Measurements from ENCODE around the gene CMBL.

Gene CMBL

GRCh38 chr5:10266137-10266536, 41.6 kb downstream of the CMBL start:
- Histone ChIP-seq H3K9ac (ENCODE audit: insufficient read length) (no peak overlapping the region), H3K4me3 (no peak overlapping the region), H3K36me3 (ENCODE audit: insufficient read depth, low read length) (peaks cover 53% of the 10 kb centered on the region), H3K9me3 (ENCODE audit: low read depth, low read length) (no peaks in the 10 kb centered on the region), H3K27ac (peak overlapping the region; percentile 42; the same call in 1 of the 2 replicates)
- TF ChIP-seq FOXP2 (optimal IDR thresholded peaks at IDR 0.05; ENCODE audit: control extremely low read depth, extremely low read length, insufficient read depth) (no peak), POLR2AphosphoS5 (IDR thresholded peaks at IDR 0.05; ENCODE audit: borderline replicate concordance, low read depth, low read length) (no peak), EZH2 (IDR thresholded peaks at IDR 0.05) (no peak)
- no peak for DNase-seq (ENCODE audit: low read depth, low spot score)

GRCh38 chr5:10265245-10266109, 42.2 kb downstream of the CMBL start:
- Histone ChIP-seq H3K27ac (peak overlapping the region; percentile 42; the same call in 1 of the 2 replicates), H3K9ac (ENCODE audit: insufficient read length) (no peak overlapping the region), H3K36me3 (ENCODE audit: insufficient read depth, low read length) (peaks cover 60% of the 10 kb centered on the region), H3K9me3 (ENCODE audit: low read depth, low read length) (no peaks in the 10 kb centered on the region), H3K4me3 (no peak overlapping the region)
- no peak for TF ChIP-seq FOXP2 (optimal IDR thresholded peaks at IDR 0.05; ENCODE audit: control extremely low read depth, extremely low read length, insufficient read depth)
- TF ChIP-seq POLR2AphosphoS5 (IDR thresholded peaks at IDR 0.05; ENCODE audit: borderline replicate concordance, low read depth, low read length) = no peak; the same call in 1 of the 2 replicates
- TF ChIP-seq EZH2 (IDR thresholded peaks at IDR 0.05) = no peak
- no peak for DNase-seq (ENCODE audit: low read depth, low spot score)

- TF ChIP-seq FOXP2 (optimal IDR thresholded peaks at IDR 0.05; ENCODE audit: control extremely low read depth, extremely low read length, insufficient read depth) (no peak), POLR2AphosphoS5 (IDR thresholded peaks at IDR 0.05; ENCODE audit: borderline replicate concordance, low read depth, low read length) (no peak), EZH2 (IDR thresholded peaks at IDR 0.05) (no peak)
- Histone ChIP-seq H3K9me3 (ENCODE audit: low read depth, low read length) (no peaks in the 10 kb centered on the region), H3K4me3 (no peak overlapping the region), H3K9ac (ENCODE audit: insufficient read length) (no peak overlapping the region), H3K36me3 (ENCODE audit: insufficient read depth, low read length) (peaks cover 69% of the 10 kb centered on the region), H3K27ac (no peak overlapping the region)
- no peak for DNase-seq (ENCODE audit: low read depth, low spot score)
These were observed 43.1 kb downstream of the CMBL start for GRCh38 chr5:10264604-10265003.

- no peak for DNase-seq (ENCODE audit: low read depth, low spot score)
- no peak overlapping the region for H3K4me3 ChIP-seq
- no peak overlapping the region for H3K9ac ChIP-seq (ENCODE audit: insufficient read length)
- TF ChIP-seq EZH2 (IDR thresholded peaks at IDR 0.05) (no peak), FOXP2 (optimal IDR thresholded peaks at IDR 0.05; ENCODE audit: control extremely low read depth, extremely low read length, insufficient read depth) (no peak), POLR2AphosphoS5 (IDR thresholded peaks at IDR 0.05; ENCODE audit: borderline replicate concordance, low read depth, low read length) (no peak)
- no peaks in the 10 kb centered on the region for H3K9me3 ChIP-seq (ENCODE audit: low read depth, low read length)
- no peak overlapping the region for H3K27ac ChIP-seq
- H3K36me3 ChIP-seq (ENCODE audit: insufficient read depth, low read length) = peaks cover 85% of the 10 kb centered on the region
These were observed 44.7 kb downstream of the CMBL start for GRCh38 chr5:10262995-10263394.

GRCh38 chr5:10262121-10262774, 45.5 kb downstream of the CMBL start:
- Histone ChIP-seq H3K36me3 (ENCODE audit: insufficient read depth, low read length) (peaks cover 92% of the 10 kb centered on the region), H3K9me3 (ENCODE audit: low read depth, low read length) (no peaks in the 10 kb centered on the region), H3K4me3 (no peak overlapping the region), H3K9ac (ENCODE audit: insufficient read length) (no peak overlapping the region), H3K27ac (no peak overlapping the region; the same call in 1 of the 2 replicates)
- DNase-seq (ENCODE audit: low read depth, low spot score) = no peak
- TF ChIP-seq EZH2 (IDR thresholded peaks at IDR 0.05) = no peak
- no peak for TF ChIP-seq FOXP2 (optimal IDR thresholded peaks at IDR 0.05; ENCODE audit: control extremely low read depth, extremely low read length, insufficient read depth)
- TF ChIP-seq POLR2AphosphoS5 (IDR thresholded peaks at IDR 0.05; ENCODE audit: borderline replicate concordance, low read depth, low read length) = no peak

GRCh38 chr5:10261065-10261464, 46.6 kb downstream of the CMBL start:
- no peaks in the 10 kb centered on the region for H3K9me3 ChIP-seq (ENCODE audit: low read depth, low read length)
- TF ChIP-seq POLR2AphosphoS5 (IDR thresholded peaks at IDR 0.05; ENCODE audit: borderline replicate concordance, low read depth, low read length) = no peak
- TF ChIP-seq FOXP2 (optimal IDR thresholded peaks at IDR 0.05; ENCODE audit: control extremely low read depth, extremely low read length, insufficient read depth) = no peak
- no peak for TF ChIP-seq EZH2 (IDR thresholded peaks at IDR 0.05)
- H3K9ac ChIP-seq (ENCODE audit: insufficient read length) = no peak overlapping the region
- no peak overlapping the region for H3K27ac ChIP-seq
- no peak overlapping the region for H3K4me3 ChIP-seq
- no peak for DNase-seq (ENCODE audit: low read depth, low spot score)
- H3K36me3 ChIP-seq (ENCODE audit: insufficient read depth, low read length) = peaks cover 100% of the 10 kb centered on the region

GRCh38 chr5:10259899-10260298, 47.8 kb downstream of the CMBL start:
- TF ChIP-seq EZH2 (IDR thresholded peaks at IDR 0.05) (no peak), POLR2AphosphoS5 (IDR thresholded peaks at IDR 0.05; ENCODE audit: borderline replicate concordance, low read depth, low read length) (no peak), FOXP2 (optimal IDR thresholded peaks at IDR 0.05; ENCODE audit: control extremely low read depth, extremely low read length, insufficient read depth) (no peak)
- H3K9me3 ChIP-seq (ENCODE audit: low read depth, low read length) = no peaks in the 10 kb centered on the region
- peaks cover 100% of the 10 kb centered on the region for H3K36me3 ChIP-seq (ENCODE audit: insufficient read depth, low read length)
- H3K4me3 ChIP-seq = no peak overlapping the region
- no peak for DNase-seq (ENCODE audit: low read depth, low spot score)
- H3K9ac ChIP-seq (ENCODE audit: insufficient read length) = no peak overlapping the region
- no peak overlapping the region for H3K27ac ChIP-seq

GRCh38 chr5:10257870-10258269, 49.8 kb downstream of the CMBL start:
- Histone ChIP-seq H3K4me3 (no peak overlapping the region), H3K9me3 (ENCODE audit: low read depth, low read length) (no peaks in the 10 kb centered on the region), H3K27ac (no peak overlapping the region), H3K36me3 (ENCODE audit: insufficient read depth, low read length) (peaks cover 100% of the 10 kb centered on the region), H3K9ac (ENCODE audit: insufficient read length) (no peak overlapping the region)
- TF ChIP-seq POLR2AphosphoS5 (IDR thresholded peaks at IDR 0.05; ENCODE audit: borderline replicate concordance, low read depth, low read length) (no peak), FOXP2 (optimal IDR thresholded peaks at IDR 0.05; ENCODE audit: control extremely low read depth, extremely low read length, insufficient read depth) (no peak), EZH2 (IDR thresholded peaks at IDR 0.05) (no peak)
- no peak for DNase-seq (ENCODE audit: low read depth, low spot score)
